ENCODE results near the gene DNAH2.
A peak's percentile ranks its signal among the peaks of the same experiment; 100 is the strongest.

DNA sequence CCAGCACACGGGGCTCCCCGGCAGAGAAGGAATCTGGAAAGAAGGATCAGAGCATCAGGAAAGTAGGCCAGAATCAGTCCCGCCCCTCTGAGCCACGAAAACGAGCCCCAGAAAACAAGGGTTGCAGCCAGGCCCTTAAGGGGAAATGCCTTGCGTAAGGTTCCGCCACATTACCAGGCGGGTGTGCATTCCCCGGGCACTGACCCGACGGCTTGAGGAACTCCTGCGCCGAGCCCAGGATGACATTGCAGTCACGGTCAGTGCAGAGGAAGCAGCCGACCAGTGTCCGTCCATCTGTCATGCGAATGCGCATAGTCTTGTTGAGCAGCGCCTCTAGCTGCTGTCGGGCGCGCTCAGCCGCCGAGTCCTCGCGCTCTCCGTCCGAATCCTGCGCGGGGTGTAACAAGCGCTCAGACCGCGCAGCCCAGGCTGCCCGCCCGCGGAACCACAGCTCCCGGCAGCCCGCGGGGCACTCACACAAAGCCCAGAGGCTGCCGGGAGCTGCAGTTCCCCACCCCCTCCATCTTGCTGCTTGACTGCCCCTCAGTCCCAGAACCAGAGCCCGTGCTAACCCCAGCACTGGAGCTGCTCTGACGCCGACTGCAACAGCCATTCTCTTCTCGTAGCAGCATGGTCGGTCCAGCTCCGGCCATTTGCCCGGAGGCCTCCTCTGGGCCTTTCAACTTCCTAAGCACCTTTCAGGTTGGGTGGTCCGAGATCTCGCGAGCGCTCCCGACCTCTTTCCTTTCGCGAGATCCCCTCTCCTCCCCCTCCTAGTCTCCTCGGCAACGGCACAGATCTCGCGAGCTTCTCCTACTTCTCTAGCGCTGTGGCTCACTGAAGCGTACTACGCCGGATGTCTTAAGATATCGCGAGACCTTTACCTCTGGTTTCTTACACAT is 139.5 kb downstream of the DNAH2 start, which contains the start of gene NAA38:
- TF ChIP-seq, protein P1, sequence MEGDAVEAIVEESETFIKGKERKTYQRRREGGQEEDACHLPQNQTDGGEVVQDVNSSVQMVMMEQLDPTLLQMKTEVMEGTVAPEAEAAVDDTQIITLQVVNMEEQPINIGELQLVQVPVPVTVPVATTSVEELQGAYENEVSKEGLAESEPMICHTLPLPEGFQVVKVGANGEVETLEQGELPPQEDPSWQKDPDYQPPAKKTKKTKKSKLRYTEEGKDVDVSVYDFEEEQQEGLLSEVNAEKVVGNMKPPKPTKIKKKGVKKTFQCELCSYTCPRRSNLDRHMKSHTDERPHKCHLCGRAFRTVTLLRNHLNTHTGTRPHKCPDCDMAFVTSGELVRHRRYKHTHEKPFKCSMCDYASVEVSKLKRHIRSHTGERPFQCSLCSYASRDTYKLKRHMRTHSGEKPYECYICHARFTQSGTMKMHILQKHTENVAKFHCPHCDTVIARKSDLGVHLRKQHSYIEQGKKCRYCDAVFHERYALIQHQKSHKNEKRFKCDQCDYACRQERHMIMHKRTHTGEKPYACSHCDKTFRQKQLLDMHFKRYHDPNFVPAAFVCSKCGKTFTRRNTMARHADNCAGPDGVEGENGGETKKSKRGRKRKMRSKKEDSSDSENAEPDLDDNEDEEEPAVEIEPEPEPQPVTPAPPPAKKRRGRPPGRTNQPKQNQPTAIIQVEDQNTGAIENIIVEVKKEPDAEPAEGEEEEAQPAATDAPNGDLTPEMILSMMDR (conservative IDR thresholded peaks at IDR 0.05 in 1 of 2, IDR thresholded peaks at IDR 0.05 in 1 of 2; ENCODE audit: low read depth in 1 of 2, low read length in 2 of 2) = peak; percentile 8 to 53
- no peak for TF ChIP-seq EZH2 (IDR thresholded peaks at IDR 0.05; ENCODE audit: low read length, missing control alignments)

Data from fibroblast of lung (primary cell).